ENCODE data around the gene KATNAL1. TPM values are rescaled to one million over a fixed set of nuclear protein-coding genes. Genes with fewer than 3 reads are reported as not detected.
"Not testable (repeated sequence)": the region's sequence is repeated elsewhere in the genome, so short reads cannot be mapped to it uniquely, and the experiment has no call there.

Gene KATNAL1
- total RNA-seq, 3 donors from 2014 or later (not counting 1 experiment from before 2014, with no cell fraction given): 15.0 to 22.8 (median 21.9) TPM

GRCh38 chr13:30276178-30276577 is 31.2 kb downstream of the KATNAL1 start:
- Histone ChIP-seq H3K27me3 (ENCODE audit: control insufficient read depth, insufficient read depth, low read length) (no peaks in the 10 kb centered on the region), H3K9me3 (ENCODE audit: control insufficient read depth, insufficient read depth, low read length) (no peaks in the 10 kb centered on the region), H3K4me3 (ENCODE audit: low read length) (no peak overlapping the region), H3K36me3 (ENCODE audit: control insufficient read depth, insufficient read depth, low read length) (peaks cover 5% of the 10 kb centered on the region), H3K4me1 (ENCODE audit: control insufficient read depth, insufficient read depth, low read length) (no peaks in the 10 kb centered on the region), H3K27ac (ENCODE audit: low read length) (no peak overlapping the region)
- ATAC-seq (no peak), DNase-seq (no peak)
- intact Hi-C loops (cut with micrococcal nuclease): no loop called here
- Mint-ChIP-seq H3K4me1 (peaks cover 5 to 17% of the 10 kb centered on the region in 2 donors), H3K9me3 (no peaks in the 10 kb centered on the region), H3K27me3 (ENCODE audit: low read depth in 2 of 2) (no peaks in the 10 kb centered on the region), H3K27ac (no peak overlapping the region), H3K4me3 (no peak overlapping the region), H3K36me3 (peaks cover 10% of the 10 kb centered on the region)
- WGBS (ENCODE audit: insufficient coverage): 60% methylated on average over 1 of the region's 1 CpG
- TF ChIP-seq, protein P1, sequence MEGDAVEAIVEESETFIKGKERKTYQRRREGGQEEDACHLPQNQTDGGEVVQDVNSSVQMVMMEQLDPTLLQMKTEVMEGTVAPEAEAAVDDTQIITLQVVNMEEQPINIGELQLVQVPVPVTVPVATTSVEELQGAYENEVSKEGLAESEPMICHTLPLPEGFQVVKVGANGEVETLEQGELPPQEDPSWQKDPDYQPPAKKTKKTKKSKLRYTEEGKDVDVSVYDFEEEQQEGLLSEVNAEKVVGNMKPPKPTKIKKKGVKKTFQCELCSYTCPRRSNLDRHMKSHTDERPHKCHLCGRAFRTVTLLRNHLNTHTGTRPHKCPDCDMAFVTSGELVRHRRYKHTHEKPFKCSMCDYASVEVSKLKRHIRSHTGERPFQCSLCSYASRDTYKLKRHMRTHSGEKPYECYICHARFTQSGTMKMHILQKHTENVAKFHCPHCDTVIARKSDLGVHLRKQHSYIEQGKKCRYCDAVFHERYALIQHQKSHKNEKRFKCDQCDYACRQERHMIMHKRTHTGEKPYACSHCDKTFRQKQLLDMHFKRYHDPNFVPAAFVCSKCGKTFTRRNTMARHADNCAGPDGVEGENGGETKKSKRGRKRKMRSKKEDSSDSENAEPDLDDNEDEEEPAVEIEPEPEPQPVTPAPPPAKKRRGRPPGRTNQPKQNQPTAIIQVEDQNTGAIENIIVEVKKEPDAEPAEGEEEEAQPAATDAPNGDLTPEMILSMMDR (IDR thresholded peaks at IDR 0.05): no peak

- intact Hi-C loops (cut with micrococcal nuclease): no loop called here
- ATAC-seq (no peak), DNase-seq (no peak)
- no peak overlapping the region for H3K27ac ChIP-seq (ENCODE audit: low read length)
- Mint-ChIP-seq H3K27ac (no peak overlapping the region), H3K36me3 (peaks cover 10% of the 10 kb centered on the region), H3K27me3 (ENCODE audit: low read depth in 2 of 2) (no peaks in the 10 kb centered on the region), H3K9me3 (no peaks in the 10 kb centered on the region), H3K4me3 (no peak overlapping the region), H3K4me1 (peaks cover 5 to 17% of the 10 kb centered on the region in 2 donors)
- H3K9me3 ChIP-seq (ENCODE audit: control insufficient read depth, insufficient read depth, low read length): no peaks in the 10 kb centered on the region
- H3K4me1 ChIP-seq (ENCODE audit: control insufficient read depth, insufficient read depth, low read length): no peaks in the 10 kb centered on the region
- TF ChIP-seq, protein P1 (IDR thresholded peaks at IDR 0.05): no peak
- H3K4me3 ChIP-seq (ENCODE audit: low read length): no peak overlapping the region
- no peaks in the 10 kb centered on the region for H3K36me3 ChIP-seq (ENCODE audit: control insufficient read depth, insufficient read depth, low read length)
- no peaks in the 10 kb centered on the region for H3K27me3 ChIP-seq (ENCODE audit: control insufficient read depth, insufficient read depth, low read length)
These were observed 33.3 kb downstream of the KATNAL1 start for GRCh38 chr13:30274083-30274482.

GRCh38 chr13:30270035-30270434 is 37.3 kb downstream of the KATNAL1 start:
- H3K4me1 Mint-ChIP-seq: peaks cover 11 to 27% of the 10 kb centered on the region in 2 donors
- H3K36me3 Mint-ChIP-seq; H3K36me3 ChIP-seq (ENCODE audit: control insufficient read depth, insufficient read depth, low read length); H3K27ac Mint-ChIP-seq; DNase-seq; H3K9me3 Mint-ChIP-seq; H3K9me3 ChIP-seq (ENCODE audit: control insufficient read depth, insufficient read depth, low read length); H3K27me3 Mint-ChIP-seq (ENCODE audit: low read depth in 2 of 2); intact Hi-C loops (cut with micrococcal nuclease); H3K4me1 ChIP-seq (ENCODE audit: control insufficient read depth, insufficient read depth, low read length); H3K27ac ChIP-seq (ENCODE audit: low read length); H3K27me3 ChIP-seq (ENCODE audit: control insufficient read depth, insufficient read depth, low read length); H3K4me3 Mint-ChIP-seq; ATAC-seq; H3K4me3 ChIP-seq (ENCODE audit: low read length): not testable (repeated sequence)
- 98% methylated on average over 11 of the region's 31 CpGs for WGBS (ENCODE audit: insufficient coverage)

- Histone ChIP-seq H3K36me3 (ENCODE audit: control insufficient read depth, insufficient read depth, low read length) (no peaks in the 10 kb centered on the region), H3K4me3 (ENCODE audit: low read length) (no peak overlapping the region), H3K9me3 (ENCODE audit: control insufficient read depth, insufficient read depth, low read length) (no peaks in the 10 kb centered on the region), H3K27ac (ENCODE audit: low read length) (no peak overlapping the region), H3K4me1 (ENCODE audit: control insufficient read depth, insufficient read depth, low read length) (no peaks in the 10 kb centered on the region), H3K27me3 (ENCODE audit: control insufficient read depth, insufficient read depth, low read length) (no peaks in the 10 kb centered on the region)
- peak overlapping the region in 1 of 2 donors; percentile 17 for H3K27ac Mint-ChIP-seq
- intact Hi-C loops (cut with micrococcal nuclease): no loop called here
- ATAC-seq: no peak
- H3K27me3 Mint-ChIP-seq (ENCODE audit: low read depth in 2 of 2): no peaks in the 10 kb centered on the region
- no peak for DNase-seq
- H3K36me3 Mint-ChIP-seq: no peaks in the 10 kb centered on the region
- TF ChIP-seq, protein P1 (IDR thresholded peaks at IDR 0.05): no peak
- H3K4me1 Mint-ChIP-seq: peaks cover 11 to 27% of the 10 kb centered on the region in 2 donors
- 86% methylated on average over 1 of the region's 1 CpG for WGBS (ENCODE audit: insufficient coverage)
- H3K9me3 Mint-ChIP-seq: no peaks in the 10 kb centered on the region
- H3K4me3 Mint-ChIP-seq: no peak overlapping the region
These were observed 38.7 kb downstream of the KATNAL1 start for GRCh38 chr13:30268673-30269072.

All from natural killer cell (primary cell).